GM10248 (cell line): ENCODE results near the gene CUL1.

Source experiments
- CTCF ChIA-PET: fragments of 300-600 bp; sonication (Branson Sonifier 250); formaldehyde crosslinking; extraction: SDS; loops from one replicate; lab custom pipeline; 2021; ENCODE audit warnings: antibody characterized with exemption; lab: Yijun Ruan, JAX
- POLR2A ChIA-PET: fragments of 350-650 bp; sonication (Branson Sonifier 250); formaldehyde crosslinking; extraction: SDS; loops from one replicate; lab custom pipeline; 2020; ENCODE audit warnings: antibody characterized with exemption; lab: Yijun Ruan, JAX
- DNase-seq: peaks from one replicate; pipeline ENCODE4 v3.0.0; 2012; ENCODE audit errors: extremely low spot score
- CTCF ChIP-seq: IDR thresholded peaks from 2 replicates; pipeline ENCODE4 v1.5.1; 2012; ENCODE audit warnings: mild to moderate bottlenecking, low read depth; ENCODE audit errors: extremely low read depth, missing control alignments, control extremely low read depth

CUL1 gene

DNA sequence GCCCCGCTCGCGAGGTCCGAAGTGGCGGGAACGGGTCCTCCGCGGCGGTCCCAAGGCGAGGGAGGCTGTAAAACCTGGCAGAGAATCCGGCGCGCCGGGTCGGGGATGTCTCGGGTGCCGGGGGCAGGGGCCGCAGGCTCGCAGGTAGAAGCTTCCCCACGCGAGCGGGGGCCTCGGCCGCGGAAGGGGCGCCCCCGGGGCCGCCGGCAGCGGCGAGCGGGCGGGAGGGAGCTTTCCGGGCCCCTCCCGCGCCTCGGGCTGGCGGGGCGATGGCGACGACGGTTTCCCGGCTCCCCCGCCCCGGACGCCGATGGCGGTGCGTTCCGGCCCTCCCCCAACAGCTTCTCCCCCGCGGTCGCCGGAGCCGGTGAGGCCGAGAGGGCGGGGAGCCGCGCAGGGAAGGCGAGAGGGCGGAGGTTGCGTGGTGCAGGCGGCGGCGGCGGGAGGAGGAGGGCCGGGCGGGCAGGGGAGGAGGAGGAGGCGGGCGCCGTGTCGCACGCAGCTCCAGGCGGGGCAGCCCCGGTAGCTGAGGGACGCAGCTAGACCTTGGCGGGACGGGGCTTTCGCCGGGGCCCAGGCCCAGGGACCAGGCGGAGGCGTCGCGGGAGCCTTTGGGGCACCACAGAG is at the start of gene CUL1:
TSS of gene CUL1 (plus strand) at position 507 of the 627 bp plus-strand sequence. CDS start 31,220 bp downstream, outside the sequence.
- CTCF ChIA-PET: interaction anchor here (0.7 to 1.2 kb wide), 7 partner anchors 11 to 367 kb away, joined by 3 to 5 read pairs (median 3); no protein-coding TSS in a partner anchor
- POLR2A ChIA-PET: no interaction called here
- no peak for TF ChIP-seq CTCF
- peak; percentile 81 for DNase-seq

DNA sequence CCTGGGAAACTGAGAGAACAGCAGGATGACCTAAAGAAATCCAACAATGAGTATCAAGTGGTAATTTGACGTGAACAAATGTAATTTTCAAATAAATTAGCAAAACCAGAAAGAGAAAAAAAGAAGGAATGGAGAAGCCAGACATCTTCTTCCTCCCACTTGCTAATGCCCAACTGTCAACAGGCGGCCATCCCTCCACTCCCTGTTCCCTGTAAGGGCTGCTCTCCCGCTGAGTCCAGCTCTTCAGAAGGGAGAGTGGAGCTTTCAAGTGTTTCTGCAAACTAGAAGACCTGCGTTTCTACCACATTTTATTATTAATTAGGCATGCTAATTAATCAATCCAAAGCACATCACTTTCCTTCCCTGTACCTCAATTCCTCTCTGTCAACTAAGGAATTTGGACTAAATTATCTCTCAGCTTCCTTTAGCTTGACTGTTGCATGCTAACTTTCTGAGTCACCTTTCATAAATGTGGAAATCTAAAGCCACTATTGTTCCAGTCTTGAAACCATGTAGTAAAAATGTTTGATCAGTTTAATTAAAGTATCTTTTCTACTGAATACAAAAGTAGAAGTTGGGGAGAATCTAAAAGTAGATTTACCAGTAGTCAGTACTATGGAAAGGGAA is 48.4 kb upstream of the CUL1 start:
- TF ChIP-seq CTCF: no peak
- ChIA-PET CTCF (no interaction called here), POLR2A (no interaction called here)
- no peak for DNase-seq

- ChIA-PET POLR2A (no interaction called here), CTCF (no interaction called here)
- no peak for DNase-seq
- no peak for TF ChIP-seq CTCF
These were observed 45.9 kb upstream of the CUL1 start for GRCh38 chr7:148652773-148653172.

GRCh38 chr7:148657929-148658328 is 40.8 kb upstream of the CUL1 start:
- ChIA-PET CTCF (interaction anchor here (0.9 kb wide), 1 partner anchor 24 kb away, joined by 3 read pairs; no protein-coding TSS in a partner anchor), POLR2A (no interaction called here)
- no peak for TF ChIP-seq CTCF
- DNase-seq: no peak

GRCh38 chr7:148661471-148661870 is 37.2 kb upstream of the CUL1 start:
- ChIA-PET POLR2A (no interaction called here), CTCF (no interaction called here)
- no peak for DNase-seq
- no peak for TF ChIP-seq CTCF

DNA sequence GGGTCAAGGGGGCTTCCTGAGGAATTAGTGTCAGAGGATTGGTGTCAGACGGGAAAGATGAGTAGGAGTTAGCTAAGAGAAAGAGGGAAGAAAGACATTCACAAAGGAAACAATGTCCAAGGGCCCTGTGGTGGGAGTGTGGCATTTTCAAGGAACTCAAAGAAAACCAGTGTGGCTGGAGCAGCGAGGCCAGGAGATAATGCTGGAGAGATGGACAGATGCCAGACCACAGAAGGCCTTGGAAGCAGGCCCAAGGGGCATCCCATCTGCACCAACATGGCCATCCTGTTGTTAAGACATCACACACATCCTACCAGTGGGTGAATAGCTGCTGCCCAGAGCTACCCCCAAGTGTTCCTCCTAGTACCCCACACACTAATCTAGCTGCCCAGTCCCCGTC is 36.1 kb upstream of the CUL1 start:
- POLR2A ChIA-PET: no interaction called here
- CTCF ChIA-PET: no interaction called here
- TF ChIP-seq CTCF: no peak
- no peak for DNase-seq
